ENCODE measurements around the gene RAB43. TPM values are rescaled to one million over a fixed set of nuclear protein-coding genes. Genes with fewer than 3 reads are reported as not detected.

Gene RAB43
- total RNA-seq, 3 donors from 2014 or later (not counting 1 experiment from before 2014, with no cell fraction given): 36.5 to 47.2 (median 38.3) TPM

GRCh38 chr3:129107793-129108192 is 13.8 kb downstream of the RAB43 start:
- Histone ChIP-seq H3K36me3 (ENCODE audit: control insufficient read depth, insufficient read depth, low read length) (peaks cover 33% of the 10 kb centered on the region), H3K27ac (ENCODE audit: low read length) (no peak overlapping the region), H3K9me3 (ENCODE audit: control insufficient read depth, insufficient read depth, low read length) (no peaks in the 10 kb centered on the region), H3K4me3 (ENCODE audit: low read length) (no peak overlapping the region), H3K4me1 (ENCODE audit: control insufficient read depth, insufficient read depth, low read length) (peaks cover 32% of the 10 kb centered on the region), H3K27me3 (ENCODE audit: control insufficient read depth, insufficient read depth, low read length) (no peaks in the 10 kb centered on the region)
- Mint-ChIP-seq H3K4me1 (peaks cover 37 to 46% of the 10 kb centered on the region in 2 donors), H3K4me3 (no peak overlapping the region), H3K27me3 (ENCODE audit: low read depth in 2 of 2) (no peaks in the 10 kb centered on the region), H3K9me3 (no peaks in the 10 kb centered on the region), H3K27ac (peak overlapping the region; percentile 64 to 83), H3K36me3 (no peaks in the 10 kb centered on the region)
- intact Hi-C loops (cut with micrococcal nuclease): no loop called here
- TF ChIP-seq CTCF (IDR thresholded peaks at IDR 0.05): no peak
- DNase-seq: no peak
- no peak for ATAC-seq
- WGBS (ENCODE audit: insufficient coverage): 91% methylated on average over 8 of the region's 8 CpGs

GRCh38 chr3:129106866-129107565 is 14.6 kb downstream of the RAB43 start:
- H3K4me1 ChIP-seq (ENCODE audit: control insufficient read depth, insufficient read depth, low read length): peaks cover 35% of the 10 kb centered on the region
- no peaks in the 10 kb centered on the region for H3K9me3 ChIP-seq (ENCODE audit: control insufficient read depth, insufficient read depth, low read length)
- Mint-ChIP-seq H3K27ac (peak overlapping the region; percentile 64 to 83), H3K4me1 (peaks cover 37 to 48% of the 10 kb centered on the region in 2 donors), H3K9me3 (no peaks in the 10 kb centered on the region), H3K27me3 (ENCODE audit: low read depth in 2 of 2) (no peaks in the 10 kb centered on the region), H3K36me3 (no peaks in the 10 kb centered on the region), H3K4me3 (no peak overlapping the region)
- DNase-seq (no peak), ATAC-seq (no peak)
- H3K27ac ChIP-seq (ENCODE audit: low read length): no peak overlapping the region
- TF ChIP-seq CTCF (IDR thresholded peaks at IDR 0.05): no peak
- 84% methylated on average over 19 of the region's 19 CpGs for WGBS (ENCODE audit: insufficient coverage)
- H3K36me3 ChIP-seq (ENCODE audit: control insufficient read depth, insufficient read depth, low read length): peaks cover 28% of the 10 kb centered on the region
- H3K4me3 ChIP-seq (ENCODE audit: low read length): no peak overlapping the region
- no peaks in the 10 kb centered on the region for H3K27me3 ChIP-seq (ENCODE audit: control insufficient read depth, insufficient read depth, low read length)
- intact Hi-C loops (cut with micrococcal nuclease): no loop called here

- Histone ChIP-seq H3K4me1 (ENCODE audit: control insufficient read depth, insufficient read depth, low read length) (peaks cover 35% of the 10 kb centered on the region), H3K9me3 (ENCODE audit: control insufficient read depth, insufficient read depth, low read length) (no peaks in the 10 kb centered on the region), H3K4me3 (ENCODE audit: low read length) (no peak overlapping the region), H3K27me3 (ENCODE audit: control insufficient read depth, insufficient read depth, low read length) (no peaks in the 10 kb centered on the region), H3K36me3 (ENCODE audit: control insufficient read depth, insufficient read depth, low read length) (peaks cover 30% of the 10 kb centered on the region), H3K27ac (ENCODE audit: low read length) (no peak overlapping the region)
- DNase-seq (no peak), ATAC-seq (no peak)
- WGBS (ENCODE audit: insufficient coverage): 72% methylated on average over 5 of the region's 5 CpGs
- H3K9me3 Mint-ChIP-seq: no peaks in the 10 kb centered on the region
- TF ChIP-seq CTCF (IDR thresholded peaks at IDR 0.05): no peak
- H3K36me3 Mint-ChIP-seq: no peaks in the 10 kb centered on the region
- H3K27ac Mint-ChIP-seq: no peak overlapping the region
- no peak overlapping the region for H3K4me3 Mint-ChIP-seq
- no peaks in the 10 kb centered on the region for H3K27me3 Mint-ChIP-seq (ENCODE audit: low read depth in 2 of 2)
- H3K4me1 Mint-ChIP-seq: peaks cover 44 to 55% of the 10 kb centered on the region in 2 donors
- intact Hi-C loops (cut with micrococcal nuclease): no loop called here
These were observed 15.3 kb downstream of the RAB43 start for GRCh38 chr3:129106320-129106719.

- H3K27me3 ChIP-seq (ENCODE audit: control insufficient read depth, insufficient read depth, low read length): no peaks in the 10 kb centered on the region
- peaks cover 48 to 60% of the 10 kb centered on the region in 2 donors for H3K4me1 Mint-ChIP-seq
- H3K27ac Mint-ChIP-seq: no peak overlapping the region
- H3K4me3 Mint-ChIP-seq: no peak overlapping the region
- intact Hi-C loops (cut with micrococcal nuclease): no loop called here
- ATAC-seq: no peak
- no peak for DNase-seq
- no peak overlapping the region for H3K4me3 ChIP-seq (ENCODE audit: low read length)
- peaks cover 35% of the 10 kb centered on the region for H3K4me1 ChIP-seq (ENCODE audit: control insufficient read depth, insufficient read depth, low read length)
- no peaks in the 10 kb centered on the region for H3K36me3 Mint-ChIP-seq
- no peak for TF ChIP-seq CTCF (IDR thresholded peaks at IDR 0.05)
- H3K36me3 ChIP-seq (ENCODE audit: control insufficient read depth, insufficient read depth, low read length): peaks cover 28% of the 10 kb centered on the region
- WGBS (ENCODE audit: insufficient coverage): 95% methylated on average over 4 of the region's 4 CpGs
- no peaks in the 10 kb centered on the region for H3K9me3 Mint-ChIP-seq
- H3K27me3 Mint-ChIP-seq (ENCODE audit: low read depth in 2 of 2): no peaks in the 10 kb centered on the region
- H3K27ac ChIP-seq (ENCODE audit: low read length): no peak overlapping the region
- H3K9me3 ChIP-seq (ENCODE audit: control insufficient read depth, insufficient read depth, low read length): no peaks in the 10 kb centered on the region
These were observed 15.7 kb downstream of the RAB43 start for GRCh38 chr3:129105862-129106261.

All from natural killer cell (primary cell).